ENCODE results near the gene RAB11A.

The RAB11A gene

DNA sequence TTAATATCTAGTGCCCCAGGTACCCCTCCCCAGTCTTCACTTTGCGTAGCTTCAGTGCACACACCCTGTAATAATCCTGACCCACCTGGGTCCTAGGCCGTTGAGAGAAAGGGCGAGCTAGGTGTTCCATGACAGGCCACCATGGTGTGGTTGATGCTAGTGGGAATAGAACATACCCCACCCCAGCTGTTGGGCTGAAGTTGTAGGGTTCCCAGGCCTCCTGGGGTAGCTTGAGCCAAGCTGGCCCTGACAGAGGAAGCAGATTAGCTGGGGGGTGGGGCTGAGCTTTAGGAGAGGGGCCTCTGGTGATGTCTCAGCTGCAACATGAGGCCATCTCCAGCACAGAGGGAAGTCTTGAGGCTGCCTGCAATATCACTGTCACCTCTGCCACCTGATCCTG lies 40.5 kb downstream of the RAB11A start (continued):
- TF ChIP-seq, protein P1, sequence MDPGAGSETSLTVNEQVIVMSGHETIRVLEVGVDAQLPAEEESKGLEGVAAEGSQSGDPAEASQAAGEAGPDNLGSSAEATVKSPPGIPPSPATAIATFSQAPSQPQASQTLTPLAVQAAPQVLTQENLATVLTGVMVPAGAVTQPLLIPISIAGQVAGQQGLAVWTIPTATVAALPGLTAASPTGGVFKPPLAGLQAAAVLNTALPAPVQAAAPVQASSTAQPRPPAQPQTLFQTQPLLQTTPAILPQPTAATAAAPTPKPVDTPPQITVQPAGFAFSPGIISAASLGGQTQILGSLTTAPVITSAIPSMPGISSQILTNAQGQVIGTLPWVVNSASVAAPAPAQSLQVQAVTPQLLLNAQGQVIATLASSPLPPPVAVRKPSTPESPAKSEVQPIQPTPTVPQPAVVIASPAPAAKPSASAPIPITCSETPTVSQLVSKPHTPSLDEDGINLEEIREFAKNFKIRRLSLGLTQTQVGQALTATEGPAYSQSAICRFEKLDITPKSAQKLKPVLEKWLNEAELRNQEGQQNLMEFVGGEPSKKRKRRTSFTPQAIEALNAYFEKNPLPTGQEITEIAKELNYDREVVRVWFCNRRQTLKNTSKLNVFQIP (CRISPR knock-in tag; IDR thresholded peaks at IDR 0.05; ENCODE audit: borderline replicate concordance, low read depth): no peak
- TF ChIP-seq, protein P2, sequence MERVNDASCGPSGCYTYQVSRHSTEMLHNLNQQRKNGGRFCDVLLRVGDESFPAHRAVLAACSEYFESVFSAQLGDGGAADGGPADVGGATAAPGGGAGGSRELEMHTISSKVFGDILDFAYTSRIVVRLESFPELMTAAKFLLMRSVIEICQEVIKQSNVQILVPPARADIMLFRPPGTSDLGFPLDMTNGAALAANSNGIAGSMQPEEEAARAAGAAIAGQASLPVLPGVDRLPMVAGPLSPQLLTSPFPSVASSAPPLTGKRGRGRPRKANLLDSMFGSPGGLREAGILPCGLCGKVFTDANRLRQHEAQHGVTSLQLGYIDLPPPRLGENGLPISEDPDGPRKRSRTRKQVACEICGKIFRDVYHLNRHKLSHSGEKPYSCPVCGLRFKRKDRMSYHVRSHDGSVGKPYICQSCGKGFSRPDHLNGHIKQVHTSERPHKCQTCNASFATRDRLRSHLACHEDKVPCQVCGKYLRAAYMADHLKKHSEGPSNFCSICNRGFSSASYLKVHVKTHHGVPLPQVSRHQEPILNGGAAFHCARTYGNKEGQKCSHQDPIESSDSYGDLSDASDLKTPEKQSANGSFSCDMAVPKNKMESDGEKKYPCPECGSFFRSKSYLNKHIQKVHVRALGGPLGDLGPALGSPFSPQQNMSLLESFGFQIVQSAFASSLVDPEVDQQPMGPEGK (CRISPR knock-in tag; IDR thresholded peaks at IDR 0.05; ENCODE audit: borderline replicate concordance): no peak
- TF ChIP-seq ZNF70 (CRISPR knock-in tag; IDR thresholded peaks at IDR 0.05) (no peak), ZC3H10 (CRISPR knock-in tag; IDR thresholded peaks at IDR 0.05) (no peak), ISL1 (CRISPR knock-in tag; IDR thresholded peaks at IDR 0.05) (no peak)

DNA sequence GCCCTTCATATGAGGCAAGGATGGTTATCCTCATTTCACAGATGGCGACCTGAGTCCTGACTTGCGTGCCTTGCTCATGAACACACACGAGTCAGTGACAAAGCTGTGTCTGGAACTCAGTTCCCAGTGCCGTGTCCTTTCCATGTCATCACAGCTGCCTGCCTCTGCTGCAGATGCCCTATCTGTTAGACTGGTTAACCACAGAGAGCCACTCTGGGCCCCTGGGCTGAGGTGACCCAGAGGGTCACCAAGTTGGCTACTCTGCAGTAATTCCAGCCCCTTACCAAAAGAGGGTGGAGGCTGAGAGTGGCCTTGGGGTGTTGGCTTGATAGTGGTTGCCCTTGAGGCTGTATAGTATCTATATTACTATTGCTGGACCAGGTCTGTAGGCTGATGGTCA lies 41.0 kb downstream of the RAB11A start:
- no peak for ATAC-seq
- no peak for TF ChIP-seq SNAI2 (CRISPR knock-in tag; IDR thresholded peaks at IDR 0.05)
- no peak for TF ChIP-seq ZFP30 (CRISPR knock-in tag; IDR thresholded peaks at IDR 0.05)
- no peak for TF ChIP-seq OSR1 (CRISPR knock-in tag; IDR thresholded peaks at IDR 0.05)
- TF ChIP-seq, protein P3, sequence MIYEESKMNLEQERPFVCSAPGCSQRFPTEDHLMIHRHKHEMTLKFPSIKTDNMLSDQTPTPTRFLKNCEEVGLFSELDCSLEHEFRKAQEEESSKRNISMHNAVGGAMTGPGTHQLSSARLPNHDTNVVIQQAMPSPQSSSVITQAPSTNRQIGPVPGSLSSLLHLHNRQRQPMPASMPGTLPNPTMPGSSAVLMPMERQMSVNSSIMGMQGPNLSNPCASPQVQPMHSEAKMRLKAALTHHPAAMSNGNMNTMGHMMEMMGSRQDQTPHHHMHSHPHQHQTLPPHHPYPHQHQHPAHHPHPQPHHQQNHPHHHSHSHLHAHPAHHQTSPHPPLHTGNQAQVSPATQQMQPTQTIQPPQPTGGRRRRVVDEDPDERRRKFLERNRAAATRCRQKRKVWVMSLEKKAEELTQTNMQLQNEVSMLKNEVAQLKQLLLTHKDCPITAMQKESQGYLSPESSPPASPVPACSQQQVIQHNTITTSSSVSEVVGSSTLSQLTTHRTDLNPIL (CRISPR knock-in tag; IDR thresholded peaks at IDR 0.05; ENCODE audit: low read depth): no peak
- no peak for TF ChIP-seq RARB (CRISPR knock-in tag; IDR thresholded peaks at IDR 0.05)
- TF ChIP-seq BACH2 (CRISPR knock-in tag; IDR thresholded peaks at IDR 0.05; ENCODE audit: borderline replicate concordance): no peak
- TF ChIP-seq ZNF70 (CRISPR knock-in tag; IDR thresholded peaks at IDR 0.05): no peak
- no peak for TF ChIP-seq ZFP3 (CRISPR knock-in tag; IDR thresholded peaks at IDR 0.05)
- TF ChIP-seq, protein P1 (CRISPR knock-in tag; IDR thresholded peaks at IDR 0.05; ENCODE audit: borderline replicate concordance, low read depth): no peak
- no peak for TF ChIP-seq PPARA (CRISPR knock-in tag; IDR thresholded peaks at IDR 0.05; ENCODE audit: borderline replicate concordance)
- no peak for TF ChIP-seq TOX (CRISPR knock-in tag; IDR thresholded peaks at IDR 0.05; ENCODE audit: borderline replicate concordance)
- no peak for TF ChIP-seq ZNF8 (CRISPR knock-in tag; IDR thresholded peaks at IDR 0.05)

DNA sequence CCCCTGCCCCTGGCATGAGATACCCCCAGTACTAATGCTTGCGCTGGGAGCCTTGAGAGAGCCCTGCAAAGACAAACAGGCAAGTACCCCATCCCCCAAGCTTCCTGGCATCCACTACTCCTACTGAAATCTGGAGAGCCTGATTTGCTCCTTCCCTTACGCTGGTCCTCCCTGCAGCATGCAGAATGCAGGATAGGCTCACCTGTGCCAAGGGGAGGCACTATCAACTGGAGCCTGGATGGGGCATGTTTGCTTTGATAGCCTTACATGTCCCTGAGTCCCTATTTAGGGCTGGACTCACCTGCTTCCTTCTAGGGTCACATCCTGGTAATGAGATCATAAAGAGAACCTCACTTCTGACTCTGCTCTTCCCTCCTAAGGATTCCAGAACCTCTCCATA lies 42.9 kb downstream of the RAB11A start:
- no peak for ATAC-seq
- TF ChIP-seq TCF4 (CRISPR knock-in tag; IDR thresholded peaks at IDR 0.05; ENCODE audit: borderline replicate concordance): no peak
- TF ChIP-seq, protein P2 (CRISPR knock-in tag; IDR thresholded peaks at IDR 0.05; ENCODE audit: borderline replicate concordance): no peak
- TF ChIP-seq, protein P1 (CRISPR knock-in tag; IDR thresholded peaks at IDR 0.05; ENCODE audit: borderline replicate concordance, low read depth): no peak
- no peak for TF ChIP-seq ZFP3 (CRISPR knock-in tag; IDR thresholded peaks at IDR 0.05)
- TF ChIP-seq, protein P3 (CRISPR knock-in tag; IDR thresholded peaks at IDR 0.05; ENCODE audit: low read depth): no peak
- TF ChIP-seq TOX (CRISPR knock-in tag; IDR thresholded peaks at IDR 0.05; ENCODE audit: borderline replicate concordance): no peak
- no peak for TF ChIP-seq RARB (CRISPR knock-in tag; IDR thresholded peaks at IDR 0.05)
- TF ChIP-seq, protein P4, sequence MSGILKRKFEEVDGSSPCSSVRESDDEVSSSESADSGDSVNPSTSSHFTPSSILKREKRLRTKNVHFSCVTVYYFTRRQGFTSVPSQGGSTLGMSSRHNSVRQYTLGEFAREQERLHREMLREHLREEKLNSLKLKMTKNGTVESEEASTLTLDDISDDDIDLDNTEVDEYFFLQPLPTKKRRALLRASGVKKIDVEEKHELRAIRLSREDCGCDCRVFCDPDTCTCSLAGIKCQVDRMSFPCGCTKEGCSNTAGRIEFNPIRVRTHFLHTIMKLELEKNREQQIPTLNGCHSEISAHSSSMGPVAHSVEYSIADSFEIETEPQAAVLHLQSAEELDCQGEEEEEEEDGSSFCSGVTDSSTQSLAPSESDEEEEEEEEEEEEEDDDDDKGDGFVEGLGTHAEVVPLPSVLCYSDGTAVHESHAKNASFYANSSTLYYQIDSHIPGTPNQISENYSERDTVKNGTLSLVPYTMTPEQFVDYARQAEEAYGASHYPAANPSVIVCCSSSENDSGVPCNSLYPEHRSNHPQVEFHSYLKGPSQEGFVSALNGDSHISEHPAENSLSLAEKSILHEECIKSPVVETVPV (CRISPR knock-in tag; IDR thresholded peaks at IDR 0.05): no peak

Data from SK-N-SH treated with all-trans-retinoic acid at 6 μM for 48 hours (cell line).